RWPE2 (cell line): Measurements from ENCODE around the gene HMGXB3.

Experiments
- ATAC-seq: fragments of 200-7000 bp; cut with Tn5 transposase; 3 replicates; pipeline ENCODE4 v1.9.1; 2021; ENCODE audit warnings: low read depth
- DNase-seq: peaks from one replicate; pipeline ENCODE4 v3.0.0-alpha.2; 2020; ENCODE audit warnings: low spot score
- H3K27ac ChIP-seq: fragments of 450-650 bp; 2 replicates; pipeline ENCODE4 v1.5.1; 2017; ENCODE audit warnings: mild to moderate bottlenecking; ENCODE audit not compliant: poor library complexity, severe bottlenecking
- H3K27me3 ChIP-seq: fragments of 250-450 bp; sonication (Bioruptor Pico); 2 replicates; pipeline ENCODE4 v1.5.1; 2021; ENCODE audit warnings: mild to moderate bottlenecking, moderate library complexity; ENCODE audit not compliant: insufficient read depth, poor library complexity, severe bottlenecking
- H3K36me3 ChIP-seq: fragments of 250-450 bp; sonication (Bioruptor Pico); 2 replicates; pipeline ENCODE4 v1.5.1; 2020; ENCODE audit warnings: low read depth, mild to moderate bottlenecking, moderate library complexity
- H3K4me1 ChIP-seq: fragments of 250-450 bp; sonication (Bioruptor Pico); 2 replicates; pipeline ENCODE4 v1.5.1; 2021; ENCODE audit warnings: mild to moderate bottlenecking, moderate library complexity; ENCODE audit not compliant: insufficient read depth, poor library complexity, severe bottlenecking
- H3K4me3 ChIP-seq: fragments of 250-450 bp; sonication (Bioruptor Pico); 2 replicates; pipeline ENCODE4 v1.5.1; 2021; ENCODE audit warnings: mild to moderate bottlenecking, moderate library complexity; ENCODE audit not compliant: severe bottlenecking
- H3K9me3 ChIP-seq: fragments of 250-450 bp; sonication (Bioruptor Pico); 2 replicates; pipeline ENCODE4 v1.5.1; 2021; ENCODE audit warnings: mild to moderate bottlenecking, moderate library complexity; ENCODE audit not compliant: severe bottlenecking
- CTCF ChIP-seq: fragments of 450-650 bp; IDR thresholded peaks from one replicate; pipeline ENCODE4 v1.5.1; 2017; ENCODE audit warnings: mild to moderate bottlenecking, moderate library complexity; ENCODE audit not compliant: poor library complexity, severe bottlenecking

Gene HMGXB3

DNA sequence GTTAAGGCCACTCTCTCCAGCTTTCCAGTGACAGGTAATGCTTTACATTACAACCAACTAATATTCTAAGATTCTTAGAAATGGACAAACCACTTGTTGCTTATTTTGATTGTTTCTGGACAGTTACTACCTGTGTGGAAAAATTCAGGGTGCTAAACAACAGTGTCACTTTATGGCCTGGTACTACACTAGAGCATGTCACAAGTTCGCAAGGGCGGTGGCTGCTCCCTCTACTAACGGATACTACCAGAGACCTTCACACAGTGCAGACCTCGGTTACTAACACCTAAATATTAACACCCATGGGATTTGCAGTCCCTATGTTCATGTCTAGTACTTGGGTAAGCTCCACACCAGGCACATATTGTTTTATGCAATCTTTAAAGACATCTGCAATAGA is 13.4 kb downstream of the HMGXB3 start:
- ATAC-seq (no peak), DNase-seq (no peak)
- Histone ChIP-seq H3K27me3 (no peaks in the 10 kb centered on the region), H3K36me3 (peaks cover 98% of the 10 kb centered on the region), H3K4me3 (no peak overlapping the region), H3K9me3 (peaks cover 7% of the 10 kb centered on the region), H3K27ac (no peak overlapping the region), H3K4me1 (peaks cover 14% of the 10 kb centered on the region)
- no peak for TF ChIP-seq CTCF

DNA sequence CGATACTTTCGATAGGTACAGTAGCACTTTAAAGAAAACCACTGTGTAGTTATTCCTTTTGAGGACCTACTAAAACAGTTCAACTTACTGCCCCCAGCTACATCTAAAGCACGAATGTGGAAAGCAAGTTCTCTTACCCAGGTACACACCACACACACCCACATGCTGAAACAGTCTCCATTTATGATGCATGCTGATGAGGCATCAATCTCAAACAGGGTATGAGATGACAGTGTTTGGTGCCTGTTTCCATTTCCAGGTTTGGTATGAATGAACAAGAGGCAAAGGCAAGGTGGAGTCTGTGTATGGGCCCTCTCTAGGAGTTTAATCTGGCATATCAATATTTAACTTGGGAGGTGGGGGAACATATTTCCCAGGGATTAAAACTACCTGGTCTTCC is 13.9 kb downstream of the HMGXB3 start:
- ATAC-seq (no peak), DNase-seq (no peak)
- peaks cover 7% of the 10 kb centered on the region for H3K9me3 ChIP-seq
- H3K27me3 ChIP-seq, result no peaks in the 10 kb centered on the region
- peaks cover 98% of the 10 kb centered on the region for H3K36me3 ChIP-seq
- TF ChIP-seq CTCF, result no peak
- H3K27ac ChIP-seq, result no peak overlapping the region
- no peak overlapping the region for H3K4me3 ChIP-seq
- H3K4me1 ChIP-seq, result peaks cover 14% of the 10 kb centered on the region

DNA sequence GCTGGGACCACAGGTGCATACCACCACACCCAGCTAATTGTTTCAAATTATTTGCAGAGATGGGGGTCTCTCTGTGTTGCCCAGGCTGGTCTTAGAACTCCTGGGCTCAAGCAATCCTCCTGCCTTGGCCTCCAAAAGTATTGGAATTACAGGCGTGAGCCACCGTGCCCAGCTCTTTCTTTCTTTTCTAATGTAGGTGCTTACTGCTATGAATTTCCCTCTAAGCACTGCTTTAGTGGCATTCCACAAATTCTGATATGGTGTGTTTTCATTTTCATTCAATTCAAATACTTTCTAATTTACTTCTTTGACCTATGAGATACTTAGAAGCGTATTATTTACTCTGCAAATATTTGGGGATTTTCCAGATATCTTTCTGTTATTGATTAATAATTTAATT is 14.9 kb downstream of the HMGXB3 start:
- peaks cover 98% of the 10 kb centered on the region for H3K36me3 ChIP-seq

DNA sequence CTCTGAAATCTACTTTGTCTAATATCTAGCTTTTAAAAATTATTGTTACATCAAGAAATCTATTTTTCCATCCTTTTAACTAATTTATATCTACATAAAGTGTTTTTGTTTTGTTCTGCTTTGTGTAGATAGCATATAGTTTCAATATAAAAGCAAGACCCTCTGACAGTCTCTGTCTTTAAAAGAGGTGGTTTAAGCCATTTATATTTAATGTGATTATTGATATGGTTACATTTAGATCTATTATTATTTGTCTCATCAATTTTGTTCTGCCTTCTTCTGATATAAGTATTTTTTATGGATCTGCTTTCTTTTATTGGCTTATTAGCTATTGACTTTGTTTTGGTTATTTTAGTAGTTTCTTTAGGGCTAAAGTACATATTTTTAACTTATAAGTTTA is 16.0 kb downstream of the HMGXB3 start:
- Histone ChIP-seq H3K27ac (peak overlapping the region; percentile 47), H3K4me3 (no peak overlapping the region), H3K36me3 (peaks cover 99% of the 10 kb centered on the region), H3K9me3 (peaks cover 7% of the 10 kb centered on the region), H3K4me1 (peaks cover 25% of the 10 kb centered on the region), H3K27me3 (no peaks in the 10 kb centered on the region)
- TF ChIP-seq CTCF, result no peak
- ATAC-seq (no peak), DNase-seq (no peak)

More for the DNA sequence above, 14.9 kb downstream of the HMGXB3 start:
- TF ChIP-seq CTCF, result no peak
- Histone ChIP-seq H3K4me3 (no peak overlapping the region), H3K27ac (no peak overlapping the region), H3K4me1 (peaks cover 14% of the 10 kb centered on the region), H3K9me3 (peaks cover 7% of the 10 kb centered on the region), H3K27me3 (no peaks in the 10 kb centered on the region)
- ATAC-seq (no peak), DNase-seq (no peak)

DNA sequence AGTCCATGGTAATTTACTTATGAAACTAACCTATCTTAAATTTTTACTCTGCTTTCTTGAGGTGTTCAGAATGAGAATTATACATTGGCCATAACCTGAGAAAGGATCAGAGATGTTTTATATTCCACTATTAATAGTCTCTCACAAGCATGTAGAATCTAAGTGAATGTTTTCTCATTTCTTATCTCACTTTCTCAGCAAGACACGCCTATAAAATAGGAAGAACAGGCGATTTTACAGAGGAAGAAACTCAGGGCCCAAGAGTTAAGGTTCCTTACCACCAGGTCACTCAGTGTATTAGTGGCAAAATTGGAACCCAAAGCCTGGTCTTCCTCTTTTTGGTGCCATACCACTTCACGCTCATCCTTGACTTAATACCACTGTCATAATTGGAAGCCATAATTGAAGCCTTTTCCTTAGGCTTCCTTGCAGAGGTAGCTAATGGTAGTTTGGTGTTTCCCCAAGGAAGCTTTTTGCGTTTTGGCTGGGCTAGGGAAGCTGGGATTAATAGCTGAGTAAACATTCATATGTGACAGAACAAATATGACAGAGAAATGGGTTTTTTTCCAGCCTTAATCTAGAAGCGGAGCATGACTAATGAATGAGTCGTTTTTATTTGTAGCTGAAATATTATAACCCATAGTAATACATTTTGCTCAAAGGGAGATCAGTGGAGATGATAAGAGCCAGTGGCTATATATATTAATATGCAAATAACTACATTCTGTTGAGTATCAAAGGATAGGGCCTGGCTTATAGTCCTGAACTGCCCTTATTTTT is 16.9 kb downstream of the HMGXB3 start:
- peak; percentile 26 for ATAC-seq
- peaks cover 91% of the 10 kb centered on the region for H3K36me3 ChIP-seq
- peaks cover 7% of the 10 kb centered on the region for H3K9me3 ChIP-seq

More for the DNA sequence above, 16.9 kb downstream of the HMGXB3 start:
- Histone ChIP-seq H3K4me1 (peaks cover 33% of the 10 kb centered on the region), H3K4me3 (no peak overlapping the region), H3K27ac (peak overlapping the region; percentile 47), H3K27me3 (no peaks in the 10 kb centered on the region)
- DNase-seq, result no peak
- TF ChIP-seq CTCF, result no peak
